ENCODE data around the gene ADORA2B.
A peak's percentile ranks its signal among the peaks of the same experiment; 100 is the strongest.
"Not testable (repeated sequence)": the region's sequence is repeated elsewhere in the genome, so short reads cannot be mapped to it uniquely, and the experiment has no call there.

ADORA2B gene

DNA sequence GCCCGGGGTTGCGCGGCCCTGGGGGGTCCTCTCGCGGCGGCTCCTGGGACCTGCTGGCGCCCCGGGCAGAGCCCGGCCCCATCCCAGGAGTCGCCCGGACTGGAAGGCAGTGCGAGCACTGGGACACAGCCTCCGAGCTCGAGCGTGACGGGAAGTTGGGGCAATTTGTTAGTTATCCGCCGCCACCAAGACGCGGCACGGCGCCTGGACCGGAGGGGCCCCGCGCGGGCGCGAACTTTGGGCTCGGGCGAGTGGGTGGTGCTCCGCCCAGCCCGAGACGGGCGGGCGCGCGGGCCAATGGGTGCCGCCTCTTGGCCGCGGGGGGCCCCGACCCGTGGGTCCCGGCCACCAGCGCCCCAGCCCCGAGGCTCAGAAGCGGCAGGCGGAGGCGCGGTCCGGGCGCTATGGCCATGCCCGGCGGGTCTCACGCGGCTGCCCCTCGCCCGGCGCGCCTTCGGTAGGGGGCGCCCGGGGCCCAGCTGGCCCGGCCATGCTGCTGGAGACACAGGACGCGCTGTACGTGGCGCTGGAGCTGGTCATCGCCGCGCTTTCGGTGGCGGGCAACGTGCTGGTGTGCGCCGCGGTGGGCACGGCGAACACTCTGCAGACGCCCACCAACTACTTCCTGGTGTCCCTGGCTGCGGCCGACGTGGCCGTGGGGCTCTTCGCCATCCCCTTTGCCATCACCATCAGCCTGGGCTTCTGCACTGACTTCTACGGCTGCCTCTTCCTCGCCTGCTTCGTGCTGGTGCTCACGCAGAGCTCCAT is at the start of gene ADORA2B:
ADORA2B (plus strand) TSS at position 372 of the 768 bp plus-strand sequence; CDS start at position 491, 119 bp downstream.
- DNase-seq (ENCODE audit: low spot score): peak; percentile 79

DNA sequence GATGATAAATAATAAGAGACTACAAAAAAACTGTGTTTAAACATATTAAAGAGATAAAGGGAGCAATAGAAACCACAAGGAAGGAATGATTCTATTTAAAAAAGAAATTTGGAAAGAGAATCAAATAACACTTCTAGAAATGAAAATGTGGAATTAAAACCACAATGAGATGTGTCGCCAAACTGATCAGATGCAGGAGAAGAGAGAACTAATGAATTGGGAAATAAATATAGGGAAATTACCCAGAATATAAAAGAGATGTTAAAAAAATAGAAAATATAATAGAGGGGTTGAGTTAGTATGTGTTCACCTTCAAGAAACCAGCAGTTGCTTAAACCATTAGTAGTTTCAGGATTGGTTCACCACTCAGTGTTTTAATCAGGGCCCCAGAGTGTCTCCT is 48.7 kb upstream of the ADORA2B start:
- no peak for DNase-seq (ENCODE audit: low spot score)

DNA sequence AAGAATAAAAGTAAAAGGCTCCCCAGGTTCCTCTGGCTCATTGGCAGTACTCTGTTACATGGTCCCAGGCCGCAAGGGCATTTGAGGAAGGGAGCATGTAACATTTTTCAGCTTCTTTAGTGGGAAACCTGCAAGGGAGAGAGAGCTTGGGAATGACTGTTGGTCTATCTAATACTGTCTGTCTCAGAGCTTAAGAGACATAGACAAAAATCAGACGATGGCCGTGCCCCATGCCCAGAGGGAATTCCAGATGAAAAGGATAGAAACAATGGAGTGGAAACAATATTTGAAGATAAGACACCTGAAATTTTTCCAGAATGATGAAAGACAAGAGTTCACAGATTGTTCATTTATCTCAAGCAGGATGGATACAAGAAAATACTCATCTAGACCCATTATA is 48.1 kb upstream of the ADORA2B start:
- DNase-seq (ENCODE audit: low spot score): no peak

DNA sequence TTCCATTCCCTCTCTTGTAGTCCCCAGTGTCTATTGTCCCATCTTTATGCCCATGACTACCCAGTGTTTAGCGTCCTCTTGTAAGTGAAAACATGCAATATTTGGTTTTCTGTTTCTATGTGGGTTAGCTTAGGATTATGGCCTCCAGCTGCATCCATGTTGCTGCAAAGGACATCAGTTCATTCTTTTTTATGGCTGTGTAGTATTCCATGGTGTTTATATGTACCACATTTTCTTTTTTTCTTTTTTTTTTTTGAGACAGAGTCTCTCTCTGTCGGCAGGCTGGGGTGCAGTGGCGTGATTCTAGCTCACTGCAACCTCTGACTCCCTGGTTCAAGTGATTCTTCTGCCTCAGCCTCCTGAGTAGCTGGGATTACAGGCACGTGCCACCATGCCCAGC is 45.3 kb upstream of the ADORA2B start:
- not testable (repeated sequence) for DNase-seq (ENCODE audit: low spot score)

DNA sequence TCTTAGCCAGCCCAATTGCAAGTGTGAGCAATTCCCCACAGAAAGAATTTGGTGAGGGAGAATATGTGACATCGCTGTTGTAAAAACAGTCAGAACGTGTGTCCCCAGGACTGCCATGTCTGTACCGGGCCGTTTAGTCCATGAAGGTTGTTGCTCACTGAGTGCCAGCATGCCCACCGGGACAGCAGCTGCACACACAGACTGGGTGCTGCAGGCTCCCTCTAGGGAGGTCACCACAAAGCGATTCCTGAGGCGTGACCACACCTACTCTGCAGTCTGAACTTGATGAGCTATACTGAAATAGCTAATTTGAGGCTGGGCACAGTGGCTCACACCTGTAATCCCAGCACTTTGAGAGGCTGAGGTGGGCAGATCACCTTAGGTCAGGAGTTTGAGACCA is 44.1 kb upstream of the ADORA2B start:
- no peak for DNase-seq (ENCODE audit: low spot score)

DNA sequence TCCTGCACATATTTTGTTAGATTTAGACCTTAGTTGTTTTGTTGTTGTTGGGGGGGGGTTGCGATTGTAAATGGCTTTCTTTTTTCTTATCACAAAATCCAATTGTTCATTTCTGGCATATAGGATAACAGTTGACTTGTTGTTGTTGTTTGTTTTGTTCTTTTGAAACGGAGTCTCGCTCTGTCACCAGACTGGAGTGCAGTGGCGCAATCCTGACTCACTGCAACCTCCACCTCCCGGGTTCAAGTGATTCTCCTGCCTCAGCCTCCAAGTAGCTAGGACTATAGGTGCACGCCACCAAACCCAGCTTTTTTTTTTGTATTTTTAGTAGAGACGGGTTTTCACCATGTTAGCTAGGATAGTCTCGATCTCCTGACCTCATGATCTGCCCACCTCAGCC is 39.7 kb upstream of the ADORA2B start:
- not testable (repeated sequence) for DNase-seq (ENCODE audit: low spot score)

DNA sequence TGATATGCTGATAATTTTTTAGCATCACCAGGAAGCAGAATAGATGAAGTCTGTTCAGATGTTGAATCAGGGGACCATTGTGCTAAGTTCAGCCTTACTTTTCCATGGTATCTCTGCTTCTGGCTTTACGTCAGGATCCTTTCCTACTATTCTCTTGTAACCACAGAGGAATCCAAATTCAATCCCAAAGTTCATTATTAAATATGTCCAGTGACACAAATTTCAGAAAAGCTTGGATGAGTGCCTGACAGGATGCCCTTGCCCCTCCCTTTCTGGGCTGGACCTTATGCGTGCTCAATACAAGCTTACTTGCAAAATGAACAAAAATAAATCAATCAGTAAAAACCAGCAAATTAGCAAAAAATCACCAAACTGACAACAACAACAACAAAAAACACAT is 37.6 kb upstream of the ADORA2B start:
- no peak for DNase-seq (ENCODE audit: low spot score)

DNA sequence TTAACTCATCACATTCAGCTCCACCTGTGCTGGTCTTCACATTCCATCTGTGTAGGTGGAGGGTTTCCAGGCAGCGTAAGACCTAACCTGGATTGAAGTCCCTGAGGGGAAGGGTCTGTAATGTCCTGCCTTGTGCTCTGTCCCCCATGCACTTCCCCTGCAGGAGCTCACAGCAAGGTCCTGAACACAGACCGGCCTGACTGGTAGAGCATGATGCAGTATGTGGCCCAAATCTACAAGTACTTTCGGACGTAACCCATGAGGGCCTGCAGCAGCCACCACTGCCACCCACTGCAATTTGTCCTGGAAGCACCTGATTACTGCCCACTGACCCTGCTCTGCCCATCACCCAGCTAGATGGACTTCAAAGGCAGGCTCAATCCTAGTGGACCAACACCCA is 36.6 kb upstream of the ADORA2B start:
- no peak for DNase-seq (ENCODE audit: low spot score)

DNA sequence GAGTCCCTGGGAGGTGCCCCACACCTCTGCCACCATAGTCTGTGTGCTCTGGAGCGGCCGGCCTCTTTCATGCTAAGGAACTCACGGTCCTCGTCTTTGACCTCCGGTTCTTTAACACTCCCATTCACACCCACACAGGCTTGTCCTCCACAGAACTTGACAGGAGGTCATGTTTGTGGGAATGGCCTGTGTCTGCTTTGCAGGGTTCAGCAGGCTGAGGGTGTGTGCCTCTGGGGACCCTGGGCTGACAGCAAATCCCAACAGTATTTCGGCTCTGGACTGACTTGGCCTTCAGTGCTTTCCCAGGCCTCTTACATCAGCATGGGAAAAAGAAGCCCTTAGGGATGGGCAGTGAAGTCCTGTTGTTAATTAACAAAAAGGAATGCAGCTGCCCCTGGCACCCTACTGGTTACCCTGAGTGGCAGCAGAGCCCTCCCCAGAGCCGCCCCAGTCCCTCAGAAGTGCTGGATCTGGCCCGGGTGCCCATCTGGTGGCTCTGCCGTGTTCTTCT is 35.4 kb upstream of the ADORA2B start:
- DNase-seq (ENCODE audit: low spot score): no peak

DNA sequence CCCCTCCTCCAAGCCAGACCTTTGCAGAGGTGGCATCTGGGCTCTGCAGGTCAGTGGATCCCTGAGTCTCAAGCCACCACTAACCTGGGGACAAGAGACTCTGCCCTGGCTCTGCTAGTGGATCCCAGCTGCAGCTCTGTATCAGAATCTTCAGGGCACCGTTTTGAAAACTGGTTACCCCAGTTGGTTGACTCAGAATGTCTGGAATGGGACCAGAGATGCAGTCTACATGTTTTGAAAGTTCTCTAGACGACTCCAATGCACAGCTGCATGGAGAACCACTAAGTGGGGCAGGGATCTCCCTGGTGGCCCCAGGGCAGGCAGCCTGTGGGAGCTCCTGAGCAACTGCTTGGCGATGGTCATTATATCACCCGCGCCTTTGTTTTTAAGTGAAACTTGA is 34.1 kb upstream of the ADORA2B start:
- DNase-seq (ENCODE audit: low spot score): no peak

DNA sequence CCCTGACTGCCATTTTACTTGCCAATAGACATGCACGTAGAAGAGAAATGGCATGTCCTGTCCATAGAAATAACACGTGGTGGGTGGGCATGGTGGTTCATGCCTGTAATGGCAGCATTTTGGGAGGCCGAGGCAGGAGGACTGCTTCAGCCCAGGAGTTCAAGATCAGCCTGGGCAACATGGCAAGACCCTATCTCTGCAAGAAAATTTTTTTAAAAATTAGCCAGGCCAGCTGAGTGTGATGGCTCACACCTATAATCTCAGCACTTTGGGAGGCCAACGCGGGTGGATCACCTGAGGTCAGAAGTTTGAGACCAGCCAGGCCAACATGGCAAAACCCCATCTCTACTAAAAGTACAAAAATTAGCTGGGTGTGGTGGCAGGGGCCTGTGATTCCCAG is 33.2 kb upstream of the ADORA2B start:
- not testable (repeated sequence) for DNase-seq (ENCODE audit: low spot score)

DNA sequence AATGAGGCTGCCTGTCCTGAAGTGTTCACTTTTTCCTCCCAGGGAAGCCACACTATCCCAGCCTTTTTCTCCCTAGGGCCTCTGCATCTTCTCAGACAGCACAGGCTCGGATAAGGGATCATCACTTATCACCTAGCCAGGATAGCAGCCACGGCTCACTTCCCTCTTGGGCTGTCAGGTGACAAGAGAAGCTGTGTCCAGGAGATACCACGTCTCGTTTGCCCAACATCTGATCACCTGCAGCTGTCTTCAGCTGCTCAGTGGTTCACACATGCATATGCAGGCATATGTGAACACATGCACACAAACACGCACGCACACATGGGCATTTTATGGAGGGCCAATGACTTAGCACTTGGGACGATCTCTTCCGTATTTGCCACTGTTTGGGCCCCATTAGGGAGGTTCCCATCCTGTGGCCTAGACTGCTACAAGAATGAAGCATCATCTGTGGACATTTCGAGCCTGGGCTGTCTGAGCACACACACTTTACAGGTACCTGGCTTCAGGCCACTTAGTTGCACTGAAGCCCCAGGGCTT is 32.4 kb upstream of the ADORA2B start:
- DNase-seq (ENCODE audit: low spot score): no peak

DNA sequence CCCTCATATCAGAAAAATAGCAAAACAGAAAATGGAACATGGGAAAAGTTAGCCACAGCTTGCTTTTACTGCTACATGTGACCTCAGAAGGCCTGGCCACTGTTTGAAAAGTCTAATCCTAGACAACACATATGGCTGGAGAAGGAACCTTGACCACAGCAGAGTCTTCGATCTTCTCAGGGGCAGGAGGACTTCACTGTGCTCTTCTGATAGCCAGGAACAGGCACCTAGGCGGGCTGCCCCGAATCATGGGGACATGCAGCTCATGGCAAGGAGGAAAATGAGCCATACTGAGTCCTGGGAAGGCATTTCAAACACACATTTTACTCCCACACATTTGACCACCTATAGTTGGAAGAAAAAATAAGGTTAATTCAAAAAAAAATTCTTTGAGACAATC is 31.1 kb upstream of the ADORA2B start:
- DNase-seq (ENCODE audit: low spot score): no peak

DNA sequence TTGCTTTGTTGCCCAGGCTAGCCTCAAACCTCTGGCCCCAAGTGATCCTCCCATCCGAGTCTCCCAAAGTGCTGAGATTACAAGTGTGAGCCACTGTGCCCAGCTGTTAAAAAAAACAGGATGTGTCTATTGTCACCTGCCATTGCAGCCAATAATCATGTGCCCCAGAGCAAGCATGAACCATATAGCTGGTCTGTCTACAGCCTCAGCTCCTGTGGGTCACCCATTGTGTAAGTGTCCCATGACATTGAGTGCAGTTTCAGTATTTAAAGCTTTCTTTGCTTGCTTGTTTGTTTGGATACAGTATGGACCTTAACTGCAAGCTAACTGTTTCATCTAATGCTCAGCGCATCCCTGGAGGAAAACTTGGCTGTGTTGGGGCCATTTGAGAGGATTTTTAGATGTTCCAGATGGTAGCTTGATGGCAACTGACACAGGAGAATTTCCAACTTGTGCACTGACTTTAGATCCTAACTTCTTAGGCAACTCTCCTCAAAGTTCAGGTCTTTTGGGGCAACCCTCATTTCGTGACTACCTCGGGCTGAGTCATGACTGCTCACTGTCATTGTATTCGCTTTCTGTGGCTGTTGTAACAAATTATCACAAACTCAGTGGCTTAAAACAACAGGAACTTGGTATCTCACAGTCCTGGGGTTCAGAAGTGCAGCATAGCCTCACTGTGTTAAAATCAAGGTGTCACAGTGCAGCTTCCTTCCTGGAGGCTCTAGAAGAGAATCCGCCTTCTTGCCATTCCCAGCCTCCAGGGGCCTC is 30.3 kb upstream of the ADORA2B start:
- DNase-seq (ENCODE audit: low spot score): no peak

DNA sequence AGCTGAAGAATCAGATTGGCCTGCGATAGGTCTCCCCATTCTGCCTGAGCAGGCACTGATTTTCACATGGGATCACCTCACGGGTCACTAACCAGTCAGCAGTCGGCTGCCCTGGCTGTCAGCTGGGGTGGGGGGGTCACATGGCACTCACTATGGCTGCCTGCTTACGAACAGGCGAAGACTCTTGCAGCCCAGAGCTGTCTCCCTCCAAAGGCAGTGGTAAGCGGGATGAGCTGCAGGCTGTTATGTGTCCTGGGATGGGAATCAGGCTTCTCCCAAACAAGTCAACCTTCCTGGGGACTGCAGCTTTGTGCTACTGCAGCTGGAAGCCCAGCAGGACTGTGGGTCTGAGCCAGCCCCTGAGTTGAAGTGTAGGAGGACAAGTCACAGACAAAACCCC is 29.0 kb upstream of the ADORA2B start:
- no peak for DNase-seq (ENCODE audit: low spot score)

DNA sequence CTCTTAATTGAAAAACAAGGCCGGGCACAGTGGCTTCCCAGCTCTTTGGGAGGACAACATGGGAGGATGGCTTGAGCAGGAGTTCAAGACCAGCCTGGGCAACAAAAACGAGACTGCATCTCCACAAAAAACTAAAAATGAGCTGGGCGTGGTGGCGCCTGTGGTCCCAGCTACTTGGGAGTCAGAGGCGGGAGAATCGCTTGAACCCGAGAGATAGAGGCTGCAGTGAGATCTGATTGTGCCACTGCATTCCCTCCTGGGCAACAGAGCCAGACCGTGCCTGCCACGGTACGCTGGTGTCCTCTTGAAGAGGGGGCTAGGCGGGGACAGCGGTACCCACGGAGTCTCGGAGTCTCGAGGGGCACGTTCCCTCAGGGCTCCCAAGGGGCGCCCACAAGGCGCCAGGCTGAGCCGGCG is 27.9 kb upstream of the ADORA2B start:
- DNase-seq (ENCODE audit: low spot score): no peak

DNA sequence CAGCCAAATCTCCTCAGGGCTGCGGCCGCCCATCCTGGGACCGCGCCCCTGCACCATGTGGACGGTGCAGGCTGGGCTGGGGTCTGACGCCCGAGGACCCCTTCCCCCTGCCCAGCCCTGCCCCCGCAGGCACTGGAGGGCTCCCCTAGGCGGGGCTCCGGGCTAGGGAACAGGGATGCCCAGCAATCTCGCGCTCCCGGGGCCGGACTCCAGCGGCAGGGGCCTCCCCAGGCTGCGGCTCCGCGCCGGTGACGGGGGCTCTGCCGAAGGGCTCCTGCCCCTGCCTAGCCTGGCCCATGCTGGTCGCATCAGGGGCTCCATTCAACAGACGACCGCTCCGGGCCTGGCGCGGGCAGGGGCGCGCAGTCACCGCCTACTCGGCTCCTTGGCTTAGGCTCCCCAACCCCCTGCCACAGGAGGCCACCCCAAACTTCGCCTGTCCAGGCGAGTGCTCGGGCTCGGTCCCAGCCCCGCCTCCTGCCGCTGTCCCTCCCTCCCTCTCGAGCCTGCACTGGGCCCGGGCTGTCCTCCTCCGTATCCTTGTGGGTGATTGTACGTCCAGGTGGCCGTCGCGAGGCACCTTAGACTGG is 27.4 kb upstream of the ADORA2B start:
- no peak for DNase-seq (ENCODE audit: low spot score)

DNA sequence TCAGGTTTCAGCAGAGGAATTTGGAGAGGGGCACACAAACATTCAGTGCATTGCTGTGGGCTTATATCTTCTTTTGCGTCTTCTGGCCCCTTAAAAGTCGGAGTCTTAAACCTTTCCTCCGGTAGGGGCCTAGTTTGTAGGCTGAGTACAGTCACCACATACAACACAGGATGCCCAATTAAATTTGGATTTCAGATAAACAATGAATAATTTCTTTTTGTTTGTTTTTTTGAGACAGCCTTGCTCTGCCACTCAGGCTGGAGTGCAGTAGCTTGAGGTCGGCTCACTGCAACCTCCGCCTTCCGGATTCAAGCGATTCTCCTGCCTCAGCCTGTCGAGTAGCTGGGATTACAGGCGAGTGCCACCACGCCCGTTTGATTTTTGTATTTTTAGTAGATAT is 26.7 kb upstream of the ADORA2B start:
- DNase-seq (ENCODE audit: low spot score): no peak

DNA sequence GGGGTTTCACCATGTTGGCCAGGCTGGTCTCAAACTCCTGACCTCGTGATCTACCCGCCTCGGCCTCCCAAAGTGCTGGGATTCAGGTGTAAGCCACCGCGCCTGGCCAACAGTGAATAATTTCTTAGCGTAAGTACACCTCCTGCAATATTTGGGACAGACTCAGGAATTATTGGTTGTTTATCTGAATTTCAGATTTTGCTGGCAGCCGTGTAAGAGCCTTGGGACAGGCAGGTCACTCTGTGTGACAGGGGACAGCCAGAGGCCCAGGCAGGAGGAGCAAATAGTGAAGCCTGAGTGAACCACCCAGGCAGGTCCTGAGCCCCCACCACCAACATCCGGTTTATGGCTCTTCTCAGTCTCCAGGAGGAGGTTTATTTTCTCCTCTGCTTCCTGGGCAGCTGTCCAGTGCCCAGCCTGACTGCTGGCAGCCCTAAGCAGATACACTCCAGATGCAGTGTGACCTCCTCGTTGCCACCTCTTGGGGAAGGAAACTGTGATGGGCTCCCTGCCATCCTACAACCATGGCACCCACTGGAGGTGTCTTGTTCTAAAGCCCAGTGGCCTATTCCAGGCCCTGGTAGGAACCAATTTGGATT is 26.2 kb upstream of the ADORA2B start:
- DNase-seq (ENCODE audit: low spot score): no peak

DNA sequence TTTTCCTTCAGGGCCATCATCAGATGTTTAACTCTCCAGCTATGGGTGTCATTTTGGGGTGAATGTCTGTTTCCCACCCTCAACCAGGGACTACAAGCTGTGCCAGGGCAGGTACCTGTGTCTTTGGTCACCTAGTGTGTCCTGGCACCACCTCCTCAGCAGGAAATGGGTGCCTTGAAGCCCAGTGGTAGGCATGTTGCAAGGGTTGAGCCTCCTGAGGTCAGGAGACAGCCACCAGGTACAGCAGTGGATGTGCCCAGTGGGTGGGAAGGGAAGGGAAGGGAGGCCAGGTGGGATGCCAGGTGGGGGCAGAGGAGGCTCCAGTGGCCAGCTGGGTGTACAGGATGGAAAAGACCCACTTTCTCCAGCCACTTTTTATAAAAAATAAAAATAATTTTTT is 25.5 kb upstream of the ADORA2B start:
- no peak for DNase-seq (ENCODE audit: low spot score)

DNA sequence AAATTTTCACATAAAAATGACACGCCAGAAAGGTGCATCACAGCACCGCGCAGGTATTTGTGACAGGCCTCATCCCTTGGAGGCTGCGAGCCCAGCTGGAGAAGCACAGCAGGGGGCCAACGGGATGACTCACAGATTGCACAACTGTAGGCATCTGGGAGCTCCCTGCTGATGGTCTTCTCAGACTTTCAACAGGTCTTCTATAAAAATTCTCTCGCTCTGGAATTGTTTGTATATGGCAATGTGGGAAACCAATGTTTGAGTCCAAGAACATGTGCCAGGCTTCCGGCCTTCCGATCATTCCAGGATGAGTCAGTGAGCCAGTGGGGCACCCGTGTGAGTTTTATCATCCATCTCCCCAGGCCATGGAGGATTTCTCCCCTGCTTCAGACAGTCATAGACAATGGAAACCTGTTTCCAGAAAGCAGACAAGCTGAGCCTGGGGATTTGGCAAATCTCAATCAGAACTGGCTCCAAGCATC is 24.1 kb upstream of the ADORA2B start:
- DNase-seq (ENCODE audit: low spot score): peak; percentile 53

DNA sequence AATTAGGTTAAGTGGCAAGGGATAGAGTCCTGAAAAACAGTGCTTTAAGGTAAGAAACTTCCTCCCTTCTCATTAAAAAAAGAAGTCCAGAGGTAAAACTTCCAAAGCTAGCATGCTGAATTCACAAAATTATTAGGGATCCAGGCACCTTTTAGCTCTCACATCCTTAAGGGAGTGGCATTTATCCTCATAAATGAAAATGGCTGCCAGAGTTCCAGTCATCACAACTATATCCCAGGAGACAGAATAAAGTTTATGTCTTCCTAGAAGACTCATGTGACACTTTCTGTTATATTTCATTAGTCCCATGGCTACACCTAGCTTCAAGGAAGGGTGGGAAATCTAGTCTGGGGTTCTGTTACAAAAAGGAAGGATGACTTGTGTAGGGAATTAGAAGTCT is 23.3 kb upstream of the ADORA2B start:
- no peak for DNase-seq (ENCODE audit: low spot score)
